ENCODE data around the gene ZBTB5.

DNA sequence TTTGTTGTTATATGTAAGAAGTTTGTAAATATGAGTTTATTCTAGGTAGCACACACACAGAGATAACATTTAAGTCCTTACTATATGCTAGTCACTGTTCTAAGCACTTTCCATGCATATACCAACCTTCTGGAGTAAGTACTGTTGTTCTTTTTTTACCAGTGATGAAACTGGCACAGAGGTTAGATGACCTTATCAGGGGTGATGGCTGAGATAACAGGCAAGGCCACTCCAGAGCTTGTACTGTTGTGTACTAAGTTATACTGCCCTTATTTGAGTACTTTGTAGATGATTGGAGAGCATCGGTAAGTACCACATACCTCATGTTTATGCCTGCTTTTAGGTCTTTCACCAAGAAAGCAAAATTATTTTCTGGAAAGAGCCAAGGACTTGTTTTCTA lies 26.7 kb upstream of the ZBTB5 start:
- no peak for TF ChIP-seq ATF1 (CRISPR knock-in tag; IDR thresholded peaks at IDR 0.05)
- TF ChIP-seq CTCF (IDR thresholded peaks at IDR 0.05) = no peak
- TF ChIP-seq ETV6 (CRISPR knock-in tag; IDR thresholded peaks at IDR 0.05) = no peak
- TF ChIP-seq CREM (CRISPR knock-in tag; IDR thresholded peaks at IDR 0.05) = no peak
- TF ChIP-seq, protein P1, sequence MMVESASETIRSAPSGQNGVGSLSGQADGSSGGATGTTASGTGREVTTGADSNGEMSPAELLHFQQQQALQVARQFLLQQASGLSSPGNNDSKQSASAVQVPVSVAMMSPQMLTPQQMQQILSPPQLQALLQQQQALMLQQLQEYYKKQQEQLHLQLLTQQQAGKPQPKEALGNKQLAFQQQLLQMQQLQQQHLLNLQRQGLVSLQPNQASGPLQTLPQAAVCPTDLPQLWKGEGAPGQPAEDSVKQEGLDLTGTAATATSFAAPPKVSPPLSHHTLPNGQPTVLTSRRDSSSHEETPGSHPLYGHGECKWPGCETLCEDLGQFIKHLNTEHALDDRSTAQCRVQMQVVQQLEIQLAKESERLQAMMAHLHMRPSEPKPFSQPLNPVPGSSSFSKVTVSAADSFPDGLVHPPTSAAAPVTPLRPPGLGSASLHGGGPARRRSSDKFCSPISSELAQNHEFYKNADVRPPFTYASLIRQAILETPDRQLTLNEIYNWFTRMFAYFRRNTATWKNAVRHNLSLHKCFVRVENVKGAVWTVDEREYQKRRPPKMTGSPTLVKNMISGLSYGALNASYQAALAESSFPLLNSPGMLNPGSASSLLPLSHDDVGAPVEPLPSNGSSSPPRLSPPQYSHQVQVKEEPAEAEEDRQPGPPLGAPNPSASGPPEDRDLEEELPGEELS (CRISPR knock-in tag; IDR thresholded peaks at IDR 0.05) = no peak
- no peak for TF ChIP-seq NFYB (CRISPR knock-in tag; conservative IDR thresholded peaks at IDR 0.05; ENCODE audit: low read depth)
